Duodenal mucosa (tissue), 2 donors: Measurements from ENCODE around the gene ZFP36.

Experiments
- H3K27ac ChIP-seq: one replicate; pipeline ENCODE4 v1.7.0; 2013; ENCODE audit warnings: low read depth, low read length
- H3K27me3 ChIP-seq, 2 donors: one replicate each; pipeline ENCODE4 v1.7.0; 2013; ENCODE audit warnings: low read length in 2 of 2, control low read depth in 1 of 2; ENCODE audit not compliant: insufficient read depth in 2 of 2, control insufficient read depth in 1 of 2
- H3K36me3 ChIP-seq, 2 donors: one replicate each; pipeline ENCODE4 v1.7.0; 2013; ENCODE audit warnings: low read length in 2 of 2, control low read depth in 1 of 2; ENCODE audit not compliant: insufficient read depth in 2 of 2, control insufficient read depth in 1 of 2
- H3K4me1 ChIP-seq, 2 donors: one replicate each; pipeline ENCODE4 v1.7.0; 2013; ENCODE audit warnings: low read length in 2 of 2, control low read depth in 1 of 2; ENCODE audit not compliant: insufficient read depth in 2 of 2, control insufficient read depth in 1 of 2
- H3K4me3 ChIP-seq, 2 donors: one replicate each; pipeline ENCODE4 v1.7.0; 2013; ENCODE audit warnings: low read length in 2 of 2, low read depth in 1 of 2
- H3K9ac ChIP-seq, 2 donors: one replicate each; pipeline ENCODE4 v1.7.0; 2013; ENCODE audit warnings: low read length in 2 of 2, low read depth in 1 of 2
- H3K9me3 ChIP-seq, 2 donors: one replicate each; pipeline ENCODE4 v1.7.0; 2013; ENCODE audit warnings: low read length in 2 of 2, control low read depth in 1 of 2; ENCODE audit not compliant: control insufficient read depth in 1 of 2

ZFP36 gene

GRCh38 chr19:39412100-39412866 is 5.6 kb downstream of the ZFP36 start, which contains the start of gene PLEKHG2:
PLEKHG2 (plus strand) TSS chr19:39412669; CDS start chr19:39414087, 1,418 bp downstream.
- H3K9me3 ChIP-seq, result no peaks in the 10 kb centered on the region
- H3K27me3 ChIP-seq, result peaks cover 0 to 4% of the 10 kb centered on the region in 2 donors
- peak within 1 kb of the TSS; percentile 76 to 100 for H3K9ac ChIP-seq
- peaks cover 21 to 22% of the 10 kb centered on the region in 2 donors for H3K4me1 ChIP-seq
- peaks cover 14 to 16% of the 10 kb centered on the region in 2 donors for H3K36me3 ChIP-seq
- H3K27ac ChIP-seq, result peak within 1 kb of the TSS; percentile 99
- H3K4me3 ChIP-seq, result peak within 1 kb of the TSS; percentile 71 to 83

- Histone ChIP-seq H3K36me3 (peaks cover 11% of the 10 kb centered on the region in 2 donors), H3K9me3 (no peaks in the 10 kb centered on the region), H3K9ac (peak overlapping the region; percentile 76 to 80), H3K4me3 (peak overlapping the region; percentile 71 to 83), H3K27ac (peak overlapping the region; percentile 91), H3K4me1 (peaks cover 21 to 22% of the 10 kb centered on the region in 2 donors), H3K27me3 (peaks cover 0 to 4% of the 10 kb centered on the region in 2 donors)
These were observed 6.2 kb downstream of the ZFP36 start for GRCh38 chr19:39412867-39413271.

- H3K27ac ChIP-seq, result peak overlapping the region; percentile 91
- peak overlapping the region; percentile 71 to 83 for H3K4me3 ChIP-seq
- H3K36me3 ChIP-seq, result peaks cover 5 to 6% of the 10 kb centered on the region in 2 donors
- H3K9me3 ChIP-seq, result no peaks in the 10 kb centered on the region
- peaks cover 0 to 4% of the 10 kb centered on the region in 2 donors for H3K27me3 ChIP-seq
- H3K9ac ChIP-seq, result peak overlapping the region; percentile 76 to 80
- H3K4me1 ChIP-seq, result peaks cover 21 to 22% of the 10 kb centered on the region in 2 donors
These were observed 6.7 kb downstream of the ZFP36 start for GRCh38 chr19:39413272-39413910.

- peaks cover 0 to 4% of the 10 kb centered on the region in 2 donors for H3K27me3 ChIP-seq
- peak overlapping the region; percentile 46 to 48 for H3K4me3 ChIP-seq
- peak overlapping the region; percentile 8 to 22 for H3K9ac ChIP-seq
- peak overlapping the region; percentile 91 for H3K27ac ChIP-seq
- peaks cover 21 to 22% of the 10 kb centered on the region in 2 donors for H3K4me1 ChIP-seq
- H3K9me3 ChIP-seq, result no peaks in the 10 kb centered on the region
- H3K36me3 ChIP-seq, result peaks cover 0 to 3% of the 10 kb centered on the region in 2 donors
These were observed 7.4 kb downstream of the ZFP36 start for GRCh38 chr19:39413911-39414608.

- Histone ChIP-seq H3K36me3 (peaks cover 0 to 3% of the 10 kb centered on the region in 2 donors), H3K27ac (peak overlapping the region; percentile 10), H3K9me3 (no peaks in the 10 kb centered on the region), H3K27me3 (peaks cover 0 to 4% of the 10 kb centered on the region in 2 donors), H3K9ac (no peak overlapping the region), H3K4me3 (peak overlapping the region in 1 of 2 donors; percentile 48), H3K4me1 (peaks cover 19 to 20% of the 10 kb centered on the region in 2 donors)
These were observed 8.7 kb downstream of the ZFP36 start for GRCh38 chr19:39415111-39416046.

- Histone ChIP-seq H3K4me3 (no peak overlapping the region), H3K4me1 (peaks cover 8 to 10% of the 10 kb centered on the region in 2 donors), H3K9ac (no peak overlapping the region), H3K36me3 (peaks cover 0 to 3% of the 10 kb centered on the region in 2 donors), H3K27ac (no peak overlapping the region), H3K9me3 (no peaks in the 10 kb centered on the region), H3K27me3 (peaks cover 0 to 4% of the 10 kb centered on the region in 2 donors)
These were observed 9.8 kb downstream of the ZFP36 start for GRCh38 chr19:39416152-39417120.

- Histone ChIP-seq H3K27ac (no peak overlapping the region), H3K27me3 (peaks cover 0 to 4% of the 10 kb centered on the region in 2 donors), H3K36me3 (peaks cover 0 to 3% of the 10 kb centered on the region in 2 donors), H3K4me1 (peaks cover 4 to 7% of the 10 kb centered on the region in 2 donors), H3K9ac (no peak overlapping the region), H3K4me3 (no peak overlapping the region), H3K9me3 (no peaks in the 10 kb centered on the region)
These were observed 11.0 kb downstream of the ZFP36 start for GRCh38 chr19:39417463-39418181.

GRCh38 chr19:39419003-39419402 is 12.4 kb downstream of the ZFP36 start:
- peaks cover 0 to 3% of the 10 kb centered on the region in 2 donors for H3K36me3 ChIP-seq
- H3K9ac ChIP-seq, result no peak overlapping the region
- H3K27me3 ChIP-seq, result peaks cover 0 to 4% of the 10 kb centered on the region in 2 donors
- H3K27ac ChIP-seq, result no peak overlapping the region
- no peaks in the 10 kb centered on the region for H3K9me3 ChIP-seq
- peaks cover 4 to 7% of the 10 kb centered on the region in 2 donors for H3K4me1 ChIP-seq
- H3K4me3 ChIP-seq, result no peak overlapping the region
